Osteoblast (primary cell): ENCODE measurements around the gene HENMT1. TPM values are rescaled to one million over a fixed set of nuclear protein-coding genes. Genes with fewer than 3 reads are reported as not detected.
"Not testable (repeated sequence)": the region's sequence is repeated elsewhere in the genome, so short reads cannot be mapped to it uniquely, and the experiment has no call there.

Experiments used
- DNase-seq: peaks from one replicate; pipeline ENCODE4 v3.0.0; 2011; ENCODE audit warnings: low spot score, mixed read lengths; ENCODE audit not compliant: insufficient read length; ENCODE audit errors: missing footprints
- H2AFZ ChIP-seq: 2 replicates; pipeline ENCODE4 v1.6.0; 2011; ENCODE audit warnings: mild to moderate bottlenecking, low read length
- H3K27ac ChIP-seq: 2 replicates; pipeline ENCODE4 v1.5.1; 2011; ENCODE audit warnings: mild to moderate bottlenecking, low read depth, low read length, moderate library complexity
- H3K27me3 ChIP-seq: 2 replicates; pipeline ENCODE4 v1.6.0; 2012; ENCODE audit warnings: mild to moderate bottlenecking, control low read depth, inconsistent platforms, low read length, moderate library complexity; ENCODE audit not compliant: insufficient read depth
- H3K36me3 ChIP-seq: 2 replicates; pipeline ENCODE4 v1.5.1; 2011; ENCODE audit warnings: mild to moderate bottlenecking, low read length, control low read depth, moderate library complexity; ENCODE audit not compliant: insufficient read depth
- H3K4me1 ChIP-seq: 2 replicates; pipeline ENCODE4 v1.5.1; 2011; ENCODE audit warnings: mild to moderate bottlenecking, low read length, control low read depth, moderate library complexity; ENCODE audit not compliant: insufficient read depth
- H3K4me2 ChIP-seq: 2 replicates; pipeline ENCODE4 v1.6.0; 2011; ENCODE audit warnings: mild to moderate bottlenecking, low read length; ENCODE audit not compliant: insufficient read depth
- H3K4me3 ChIP-seq: fragments of 200-600 bp; sonication (generic); 3 replicates; pipeline ENCODE4 v1.5.1; 2012; ENCODE audit warnings: mild to moderate bottlenecking, low read length, inconsistent platforms; ENCODE audit not compliant: insufficient read depth
- H3K79me2 ChIP-seq: 2 replicates; pipeline ENCODE4 v1.6.0; 2012; ENCODE audit warnings: mild to moderate bottlenecking, low read length, control low read depth, inconsistent platforms; ENCODE audit not compliant: insufficient read depth
- H3K9me3 ChIP-seq: 2 replicates; pipeline ENCODE4 v1.5.1; 2011; ENCODE audit warnings: low read depth, low read length, control low read depth
- H4K20me1 ChIP-seq: 2 replicates; pipeline ENCODE4 v1.6.0; 2012; ENCODE audit warnings: mild to moderate bottlenecking, low read length, control low read depth; ENCODE audit not compliant: insufficient read depth
- CTCF ChIP-seq: IDR thresholded peaks from 2 replicates; pipeline ENCODE4 v1.5.1; 2011; ENCODE audit warnings: mild to moderate bottlenecking, low read depth, low read length, moderate library complexity; ENCODE audit errors: extremely low read depth
- total RNA-seq: library from RNA; depleted of rRNA; stranded (reverse); fragments of >200 nt; gene quantifications from 2 replicates; pipeline ENCODE4 v1.2.3, GENCODE V29; 2012

Gene HENMT1
- total RNA-seq, 1 donor: 4.7 TPM

GRCh38 chr1:108645564-108646184 is 15.2 kb downstream of the HENMT1 start:
- no peak for DNase-seq
- H3K4me1 ChIP-seq: peaks cover 7% of the 10 kb centered on the region
- no peak overlapping the region for H3K27ac ChIP-seq
- H3K79me2 ChIP-seq: no peaks in the 10 kb centered on the region
- H3K9me3 ChIP-seq: no peaks in the 10 kb centered on the region
- H3K4me3 ChIP-seq: no peak overlapping the region
- H3K4me2 ChIP-seq: no peak overlapping the region
- H3K36me3 ChIP-seq: no peaks in the 10 kb centered on the region
- H2AFZ ChIP-seq: no peak overlapping the region
- no peaks in the 10 kb centered on the region for H4K20me1 ChIP-seq
- no peaks in the 10 kb centered on the region for H3K27me3 ChIP-seq
- peak; percentile 9 for TF ChIP-seq CTCF

DNA sequence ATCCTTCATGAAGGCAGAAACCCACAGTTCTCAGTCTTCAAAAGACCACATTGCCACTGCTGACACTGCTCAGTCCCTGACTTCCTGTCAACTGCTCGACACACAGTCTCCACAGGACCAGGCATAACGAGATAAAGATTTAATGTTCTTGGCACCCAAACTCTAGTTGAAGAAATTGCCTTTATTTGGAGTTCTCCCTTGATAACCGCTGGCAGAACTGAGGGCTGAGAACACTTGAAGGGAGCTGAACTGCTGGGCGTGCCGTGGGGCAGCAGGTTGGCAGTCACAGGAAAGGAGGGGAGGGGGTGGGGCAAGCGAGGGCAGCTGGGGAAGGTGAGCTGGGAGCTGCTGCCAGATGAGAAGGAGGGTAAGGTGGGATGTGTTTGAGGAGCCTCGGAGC is 15.9 kb downstream of the HENMT1 start:
- Histone ChIP-seq H2AFZ (no peak overlapping the region), H4K20me1 (no peaks in the 10 kb centered on the region), H3K36me3 (no peaks in the 10 kb centered on the region), H3K79me2 (no peaks in the 10 kb centered on the region), H3K27ac (no peak overlapping the region), H3K4me3 (no peak overlapping the region), H3K9me3 (no peaks in the 10 kb centered on the region), H3K4me2 (no peak overlapping the region), H3K4me1 (peaks cover 7% of the 10 kb centered on the region), H3K27me3 (no peaks in the 10 kb centered on the region)
- no peak for TF ChIP-seq CTCF
- no peak for DNase-seq

DNA sequence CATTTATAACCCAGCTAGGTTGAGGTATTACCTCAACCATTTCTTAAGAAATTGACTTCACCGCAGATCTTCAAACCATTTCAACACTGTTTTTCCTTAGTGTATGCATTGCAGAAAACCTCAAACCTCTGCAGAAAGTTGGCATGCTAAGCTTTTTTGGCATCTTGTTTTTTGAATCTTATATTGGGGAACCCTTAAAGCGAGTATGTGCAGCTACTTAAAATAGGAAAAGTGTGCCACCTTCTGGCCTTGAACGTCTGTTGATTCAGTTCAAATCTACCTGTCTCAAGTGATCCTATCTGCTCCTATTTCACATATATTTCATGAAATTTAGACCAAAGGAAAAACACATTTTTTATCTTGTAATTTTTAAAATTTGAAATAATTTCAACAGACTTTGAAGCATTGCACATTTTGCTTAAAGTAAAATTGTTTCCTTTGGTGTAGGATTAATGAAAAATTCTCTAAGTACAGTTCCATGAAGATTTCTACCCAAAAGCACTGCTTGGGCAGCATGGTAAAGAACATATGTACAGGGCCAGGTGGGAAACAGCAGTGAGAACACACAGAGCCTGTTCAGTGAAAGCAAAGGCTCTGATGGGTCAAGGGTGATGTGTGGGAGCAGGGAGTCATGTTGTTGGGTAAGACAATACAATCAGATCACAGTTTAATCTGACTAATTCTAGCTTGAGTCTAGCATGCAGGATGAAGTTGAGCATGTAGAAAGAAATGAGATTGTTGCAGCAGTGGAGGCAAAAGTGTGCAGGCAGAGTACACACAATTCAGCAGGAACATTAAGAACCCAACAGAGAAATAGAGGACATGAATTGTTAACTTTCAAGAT is 17.2 kb downstream of the HENMT1 start:
- no peaks in the 10 kb centered on the region for H3K79me2 ChIP-seq
- no peaks in the 10 kb centered on the region for H3K27me3 ChIP-seq
- no peaks in the 10 kb centered on the region for H3K36me3 ChIP-seq
- H3K4me3 ChIP-seq: no peak overlapping the region
- no peaks in the 10 kb centered on the region for H3K9me3 ChIP-seq
- no peak overlapping the region for H3K4me2 ChIP-seq
- H4K20me1 ChIP-seq: no peaks in the 10 kb centered on the region
- H3K4me1 ChIP-seq: peaks cover 7% of the 10 kb centered on the region
- H3K27ac ChIP-seq: no peak overlapping the region
- H2AFZ ChIP-seq: no peak overlapping the region
- peak; percentile 91 for DNase-seq
- TF ChIP-seq CTCF: peak; percentile 64

DNA sequence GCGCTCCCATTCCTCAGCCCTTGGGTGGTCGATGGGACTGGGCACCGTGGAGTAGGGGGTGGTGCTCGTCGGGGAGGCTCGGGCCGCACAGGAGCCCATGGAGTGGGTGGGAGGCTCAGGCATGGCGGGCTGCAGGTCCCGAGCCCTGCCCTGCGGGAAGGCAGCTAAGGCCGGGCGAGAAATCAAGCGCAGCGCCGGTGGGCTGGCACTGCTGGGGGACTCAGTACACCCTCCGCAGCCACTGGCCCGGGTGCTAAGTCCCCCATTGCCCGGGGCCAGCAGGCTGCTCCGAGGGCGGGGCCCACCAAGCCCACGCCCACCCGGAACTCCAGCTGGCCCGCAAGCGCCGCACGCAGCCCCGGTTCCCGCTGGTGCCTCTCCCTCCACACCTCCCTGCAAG is 20.0 kb downstream of the HENMT1 start:
- H3K36me3 ChIP-seq, H3K4me3 ChIP-seq, H2AFZ ChIP-seq, H4K20me1 ChIP-seq, H3K27ac ChIP-seq, H3K4me2 ChIP-seq, H3K79me2 ChIP-seq, H3K27me3 ChIP-seq, H3K9me3 ChIP-seq, DNase-seq, H3K4me1 ChIP-seq: not testable (repeated sequence)
